Activated naive CD4-positive, alpha-beta T cell treated with anti-CD3 and anti-CD28 coated beads for 36 hours (primary cell): Measurements from ENCODE around the gene ESRRB. TPM values are rescaled to one million over a fixed set of nuclear protein-coding genes. Genes with fewer than 3 reads are reported as not detected.

Experiments used
- CTCF ChIA-PET: fragments of 350-600 bp; sonication (Branson Sonifier 250); formaldehyde crosslinking; loops from one replicate; lab custom pipeline; 2021; ENCODE audit warnings: antibody characterized with exemption; lab: Charles Lee
- DNase-seq: peaks from one replicate; pipeline ENCODE4 v3.0.0-alpha.2; 2020
- H3K27ac Mint-ChIP-seq: one replicate; pipeline ENCODE4 v1.8.0; 2021; ENCODE audit warnings: mild to moderate bottlenecking, mixed read lengths
- H3K27me3 Mint-ChIP-seq: one replicate; pipeline ENCODE4 v1.8.0; 2021; ENCODE audit warnings: low read depth, mixed read lengths
- H3K36me3 Mint-ChIP-seq: one replicate; pipeline ENCODE4 v1.8.0; 2021; ENCODE audit warnings: low read depth, mixed read lengths
- H3K4me1 Mint-ChIP-seq: one replicate; pipeline ENCODE4 v1.8.0; 2021; ENCODE audit warnings: low read depth, mixed read lengths
- H3K4me3 Mint-ChIP-seq: one replicate; pipeline ENCODE4 v1.8.0; 2021; ENCODE audit warnings: mild to moderate bottlenecking, moderate library complexity, mixed read lengths
- H3K9me3 Mint-ChIP-seq: one replicate; pipeline ENCODE4 v1.8.0; 2021; ENCODE audit warnings: mixed read lengths
- intact Hi-C: fragments of 100-400 bp; cut with micrococcal nuclease; formaldehyde crosslinking; loops from one replicate; pipeline ENCODE4 v1.15.1; 2023
- total RNA-seq, 2 experiments: library from RNA; stranded (reverse); gene quantifications; one replicate each; pipeline ENCODE4 v1.2.3, GENCODE V29; 2021

Gene ESRRB
- total RNA-seq, 2 experiments from 2014 or later = not detected

DNA sequence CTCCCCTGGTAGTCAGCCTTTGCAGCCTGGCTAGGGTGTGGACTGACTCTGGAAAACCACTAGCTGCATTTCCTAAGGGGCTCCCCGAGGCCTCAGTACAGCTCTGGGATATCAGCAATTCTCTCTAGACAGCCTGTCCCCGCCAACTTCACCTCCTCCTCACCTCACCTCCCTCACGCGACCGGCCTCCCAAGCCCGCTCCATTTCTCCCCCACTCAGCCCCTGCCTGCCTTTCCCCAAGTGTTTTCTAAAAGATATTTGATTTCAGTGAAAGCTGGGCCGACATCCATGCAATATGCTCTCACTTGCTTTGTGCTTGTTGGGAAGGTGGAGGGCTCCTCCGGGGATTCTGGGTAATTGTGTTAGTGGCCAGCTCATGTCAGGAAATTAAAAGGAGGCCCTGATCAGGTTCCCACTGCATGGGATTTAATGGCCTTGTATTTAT, 91.8 kb downstream of the ESRRB start:
- no peak overlapping the region for H3K4me3 Mint-ChIP-seq
- H3K27me3 Mint-ChIP-seq = peaks cover 12% of the 10 kb centered on the region
- CTCF ChIA-PET = interaction anchor here (0.6 to 3.5 kb wide), 2 partner anchors 12 to 22 kb away, joined by 4 to 15 read pairs; no protein-coding TSS in a partner anchor
- intact Hi-C loops = no loop called here
- H3K4me1 Mint-ChIP-seq = no peaks in the 10 kb centered on the region
- DNase-seq = no peak
- H3K9me3 Mint-ChIP-seq = no peaks in the 10 kb centered on the region
- no peaks in the 10 kb centered on the region for H3K36me3 Mint-ChIP-seq
- H3K27ac Mint-ChIP-seq = no peak overlapping the region

DNA sequence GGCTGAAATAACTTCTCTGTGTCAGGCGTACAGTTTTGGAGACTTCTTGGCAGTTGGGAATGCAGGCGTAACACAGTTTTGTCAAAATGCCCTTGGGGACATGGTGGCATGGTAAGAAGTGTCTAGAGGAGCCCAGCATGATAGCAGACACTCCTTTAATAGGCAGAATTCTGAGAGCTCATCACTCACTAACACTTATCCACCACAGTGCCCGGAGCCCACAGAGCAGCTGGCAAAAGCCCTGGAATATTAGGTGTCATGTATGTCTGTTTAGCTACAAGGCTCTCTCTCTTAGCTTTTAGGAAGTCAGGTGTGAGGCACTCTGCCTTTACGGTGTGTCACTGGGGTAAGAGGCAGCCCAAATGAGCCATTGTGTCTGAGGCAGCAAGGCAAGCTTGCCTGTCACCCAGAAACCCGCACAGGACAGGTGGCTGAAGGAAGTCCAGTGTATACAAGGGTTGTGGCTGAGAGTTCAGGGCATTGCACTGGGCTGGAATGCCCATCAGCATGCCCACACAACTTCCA, 96.3 kb downstream of the ESRRB start:
- intact Hi-C loops = no loop called here
- Mint-ChIP-seq H3K27ac (no peak overlapping the region), H3K36me3 (no peaks in the 10 kb centered on the region), H3K4me3 (no peak overlapping the region), H3K27me3 (peaks cover 23% of the 10 kb centered on the region), H3K9me3 (no peaks in the 10 kb centered on the region), H3K4me1 (no peaks in the 10 kb centered on the region)
- CTCF ChIA-PET = interaction anchor here (2.1 kb wide), 1 partner anchor 16 kb away, joined by 10 read pairs; no protein-coding TSS in a partner anchor
- no peak for DNase-seq

DNA sequence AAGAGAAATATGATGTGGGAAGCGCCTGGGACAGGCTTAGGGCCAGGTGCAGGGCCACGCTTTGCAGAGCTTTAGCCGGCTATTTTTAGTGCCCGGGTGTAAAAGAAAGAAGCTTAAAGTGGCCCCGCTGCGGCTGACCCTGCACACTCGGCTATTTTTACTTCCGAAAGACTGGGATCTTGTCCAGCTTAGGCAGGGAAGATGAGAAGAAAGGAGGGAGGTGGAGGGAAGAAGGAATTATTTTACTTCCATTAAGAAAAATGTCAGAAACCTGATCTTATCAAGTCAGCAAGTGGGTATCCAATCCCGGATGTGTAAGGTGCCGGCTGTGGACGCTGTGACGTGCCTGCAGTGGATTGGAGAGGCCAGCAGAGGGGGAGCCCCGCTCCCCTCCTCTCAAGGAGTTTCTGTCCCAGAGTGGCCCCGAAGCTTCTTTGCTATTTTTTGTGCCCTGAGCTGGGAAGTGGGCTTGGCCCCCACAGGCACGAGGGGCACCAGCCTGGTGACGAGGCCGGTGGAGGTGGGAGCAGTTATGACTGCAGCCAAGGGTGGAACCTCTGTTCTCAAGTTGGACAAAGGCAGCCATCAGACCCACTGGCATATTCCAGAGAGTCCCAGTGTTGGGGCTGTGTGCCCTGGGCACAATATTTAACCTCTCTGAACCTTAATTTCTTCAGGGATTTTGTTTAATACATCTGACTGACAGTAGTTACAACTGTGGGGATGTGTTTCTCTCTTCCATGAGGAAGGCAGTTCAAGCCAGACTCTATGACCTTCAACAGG, 97.7 kb downstream of the ESRRB start:
- no peaks in the 10 kb centered on the region for H3K4me1 Mint-ChIP-seq
- CTCF ChIA-PET = interaction anchor here (0.7 to 2.1 kb wide), 2 partner anchors 17 to 265 kb away, joined by 3 to 10 read pairs; no protein-coding TSS in a partner anchor
- no peak for DNase-seq
- H3K36me3 Mint-ChIP-seq = no peaks in the 10 kb centered on the region
- intact Hi-C loops = no loop called here
- H3K4me3 Mint-ChIP-seq = no peak overlapping the region
- H3K27ac Mint-ChIP-seq = no peak overlapping the region
- H3K27me3 Mint-ChIP-seq = peaks cover 23% of the 10 kb centered on the region
- H3K9me3 Mint-ChIP-seq = no peaks in the 10 kb centered on the region

DNA sequence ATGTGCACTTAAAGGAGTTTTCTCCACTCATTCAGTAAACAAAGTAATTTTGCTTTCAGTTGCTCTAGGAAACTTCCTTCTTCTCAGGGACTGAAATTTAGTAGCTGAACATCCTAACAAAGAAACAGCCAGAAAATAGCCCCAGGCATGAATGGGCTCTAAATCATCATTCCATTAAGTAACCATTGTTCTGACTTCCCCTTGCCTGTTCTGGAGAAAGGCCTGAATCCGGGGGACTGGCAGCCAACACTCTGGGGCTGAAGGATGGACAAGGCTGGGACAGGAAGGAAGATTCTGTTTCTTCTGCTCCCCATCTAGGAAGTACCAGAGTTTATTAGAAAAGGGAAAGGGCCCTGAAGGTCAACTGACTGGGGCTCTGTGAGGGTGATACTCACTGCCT, 104.5 kb downstream of the ESRRB start:
- CTCF ChIA-PET = no interaction called here
- no peak for DNase-seq

DNA sequence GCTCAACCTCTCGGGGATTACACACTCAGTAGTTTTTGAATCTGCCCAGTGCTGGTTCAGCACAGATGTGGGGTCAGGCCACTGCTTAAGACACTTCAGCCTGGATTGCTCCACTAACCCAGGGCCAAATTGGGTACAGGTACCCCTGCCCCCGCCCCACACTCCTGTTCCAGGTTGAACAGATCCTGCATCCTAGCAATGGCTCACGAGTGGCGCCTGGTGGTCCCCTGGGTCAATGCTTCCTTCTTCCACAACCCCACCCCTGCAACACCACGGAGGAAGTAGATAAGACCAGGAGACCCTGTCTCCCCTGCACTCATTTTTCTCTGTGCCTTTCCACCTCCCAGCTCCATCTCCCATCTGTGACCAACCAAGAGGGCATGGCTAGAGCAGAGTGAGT, 108.4 kb downstream of the ESRRB start:
- Mint-ChIP-seq H3K27me3 (no peaks in the 10 kb centered on the region), H3K4me1 (no peaks in the 10 kb centered on the region), H3K36me3 (no peaks in the 10 kb centered on the region), H3K4me3 (no peak overlapping the region), H3K27ac (no peak overlapping the region), H3K9me3 (no peaks in the 10 kb centered on the region)
- CTCF ChIA-PET = no interaction called here
- intact Hi-C loops = no loop called here
- DNase-seq = no peak

More for the DNA sequence above, 104.5 kb downstream of the ESRRB start:
- Mint-ChIP-seq H3K36me3 (no peaks in the 10 kb centered on the region), H3K9me3 (no peaks in the 10 kb centered on the region), H3K4me3 (no peak overlapping the region), H3K27ac (no peak overlapping the region), H3K4me1 (no peaks in the 10 kb centered on the region), H3K27me3 (no peaks in the 10 kb centered on the region)
- intact Hi-C loops = no loop called here

DNA sequence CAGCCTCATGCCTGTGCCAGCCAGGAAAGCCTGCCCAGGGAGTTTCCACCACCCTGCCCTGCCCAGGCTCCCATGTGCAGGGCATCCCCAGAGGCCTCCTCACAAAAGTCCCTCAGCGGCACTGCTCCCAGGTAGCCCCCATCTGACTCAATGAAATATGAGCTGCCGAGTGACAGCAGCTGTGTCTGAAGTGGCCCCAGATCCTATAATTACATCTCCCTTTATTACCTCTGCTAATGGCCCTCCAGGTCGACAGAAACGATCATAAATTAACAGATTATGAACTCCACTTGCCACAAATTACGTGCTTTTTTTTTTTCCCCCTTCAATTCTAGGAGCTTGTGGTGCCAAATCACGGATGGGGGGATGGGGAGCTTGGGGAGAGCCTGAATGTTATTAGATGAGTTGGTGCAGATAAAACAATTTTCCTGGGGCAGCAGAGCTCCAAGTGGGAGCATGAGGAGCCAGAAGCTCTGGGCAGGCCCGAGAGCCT, 110.4 kb downstream of the ESRRB start:
- no peak overlapping the region for H3K27ac Mint-ChIP-seq
- H3K4me1 Mint-ChIP-seq = no peaks in the 10 kb centered on the region
- H3K4me3 Mint-ChIP-seq = no peak overlapping the region
- no peaks in the 10 kb centered on the region for H3K9me3 Mint-ChIP-seq
- no peaks in the 10 kb centered on the region for H3K27me3 Mint-ChIP-seq
- DNase-seq = no peak
- intact Hi-C loops = no loop called here
- no peaks in the 10 kb centered on the region for H3K36me3 Mint-ChIP-seq
- CTCF ChIA-PET = interaction anchor here (0.7 kb wide), 1 partner anchor 158 kb away, joined by 7 read pairs; no protein-coding TSS in a partner anchor

DNA sequence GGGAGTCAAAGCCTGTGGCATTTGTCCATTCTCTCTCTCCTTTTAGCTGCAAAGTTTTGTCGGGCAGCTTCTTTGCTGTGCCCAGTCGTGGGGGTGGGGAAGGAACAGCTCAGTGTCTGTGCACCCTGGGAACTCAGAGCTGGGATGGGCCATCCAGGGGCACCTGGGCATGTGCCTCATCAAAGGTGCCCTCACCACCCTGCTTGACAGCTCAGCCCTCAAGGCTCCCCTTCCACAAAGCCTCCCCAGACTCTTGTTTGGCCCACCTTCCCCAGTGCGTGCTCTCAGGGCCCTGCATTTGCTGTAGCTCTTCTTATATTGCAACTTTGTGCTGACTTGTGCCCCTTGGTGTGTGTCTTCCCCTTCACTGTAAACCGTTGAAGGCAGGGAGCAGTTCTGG, 112.6 kb downstream of the ESRRB start:
- Mint-ChIP-seq H3K9me3 (no peaks in the 10 kb centered on the region), H3K4me1 (no peaks in the 10 kb centered on the region), H3K4me3 (no peak overlapping the region), H3K27me3 (no peaks in the 10 kb centered on the region), H3K36me3 (no peaks in the 10 kb centered on the region), H3K27ac (no peak overlapping the region)
- CTCF ChIA-PET = interaction anchor here (0.9 to 1.2 kb wide), 2 partner anchors 20 to 101 kb away, joined by 3 read pairs; no protein-coding TSS in a partner anchor
- DNase-seq = no peak
- intact Hi-C loops = no loop called here

DNA sequence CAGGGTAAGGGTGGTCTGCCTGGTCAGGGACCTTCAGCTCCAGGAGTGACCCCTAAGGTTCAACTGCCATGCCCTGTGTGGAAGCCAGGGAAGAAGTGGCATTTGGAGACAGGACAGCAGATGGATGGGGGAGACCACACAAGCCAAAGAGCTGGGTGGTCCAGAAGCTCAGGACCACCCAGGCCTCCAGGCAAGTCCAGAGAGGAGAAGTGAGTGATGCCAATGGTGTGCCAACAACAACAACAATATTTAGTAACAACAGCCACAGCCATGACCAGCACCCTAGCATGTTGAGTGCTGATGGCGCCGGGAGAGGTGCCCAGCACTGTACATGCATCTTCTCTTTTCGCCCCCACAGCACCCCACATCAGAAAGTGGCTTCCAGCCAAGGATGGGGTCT, 113.7 kb downstream of the ESRRB start:
- CTCF ChIA-PET = interaction anchor here (0.7 kb wide), 1 partner anchor 218 kb away, joined by 3 read pairs; no protein-coding TSS in a partner anchor
- no peaks in the 10 kb centered on the region for H3K36me3 Mint-ChIP-seq
- no peak for DNase-seq
- no peak overlapping the region for H3K4me3 Mint-ChIP-seq
- intact Hi-C loops = no loop called here
- H3K4me1 Mint-ChIP-seq = no peaks in the 10 kb centered on the region
- H3K27me3 Mint-ChIP-seq = no peaks in the 10 kb centered on the region
- H3K9me3 Mint-ChIP-seq = no peaks in the 10 kb centered on the region
- no peak overlapping the region for H3K27ac Mint-ChIP-seq

DNA sequence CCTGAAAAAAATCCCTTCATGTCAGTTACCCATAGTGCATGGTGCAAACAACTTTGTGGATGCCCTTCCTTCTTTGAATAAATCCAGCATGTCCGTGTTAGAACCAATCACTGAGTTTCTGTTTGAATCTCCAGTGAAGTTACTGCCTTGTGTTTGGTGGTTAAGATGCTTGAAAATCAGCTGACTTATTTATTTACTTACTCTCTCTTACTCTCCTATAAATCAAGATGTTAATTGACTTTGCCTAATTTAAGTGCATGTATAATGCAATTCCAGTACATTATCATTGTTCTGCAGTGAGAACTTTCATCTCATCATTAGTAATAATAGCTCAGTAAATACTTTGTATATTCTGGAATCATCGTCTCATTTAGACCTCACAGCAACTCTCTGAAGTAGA, 114.2 kb downstream of the ESRRB start:
- no peaks in the 10 kb centered on the region for H3K9me3 Mint-ChIP-seq
- H3K27ac Mint-ChIP-seq = no peak overlapping the region
- H3K36me3 Mint-ChIP-seq = no peaks in the 10 kb centered on the region
- no peak for DNase-seq
- no peaks in the 10 kb centered on the region for H3K4me1 Mint-ChIP-seq
- CTCF ChIA-PET = interaction anchor here (0.7 kb wide), 1 partner anchor 218 kb away, joined by 3 read pairs; no protein-coding TSS in a partner anchor
- intact Hi-C loops = no loop called here
- no peak overlapping the region for H3K4me3 Mint-ChIP-seq
- no peaks in the 10 kb centered on the region for H3K27me3 Mint-ChIP-seq

DNA sequence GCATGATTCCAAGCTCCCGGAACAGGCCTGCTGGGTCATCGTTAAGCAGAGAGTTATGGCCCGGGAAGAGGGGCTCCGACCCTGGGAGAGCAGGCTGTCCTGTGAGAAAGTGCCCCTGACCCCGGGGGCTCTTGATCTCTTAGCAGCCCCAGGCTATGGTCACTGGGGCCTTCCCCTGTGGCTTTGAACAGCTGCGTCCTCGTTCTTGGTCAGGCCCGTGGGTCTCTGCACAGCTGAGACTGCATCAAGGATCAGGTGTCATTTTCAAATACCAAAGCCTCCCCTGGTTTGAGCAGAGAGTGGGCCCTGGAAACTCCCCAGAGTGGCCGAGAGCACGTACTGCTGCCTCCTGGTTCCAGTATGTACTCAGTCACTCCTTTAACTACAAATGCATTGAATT, 114.8 kb downstream of the ESRRB start:
- Mint-ChIP-seq H3K36me3 (no peaks in the 10 kb centered on the region), H3K9me3 (no peaks in the 10 kb centered on the region), H3K4me3 (no peak overlapping the region), H3K4me1 (no peaks in the 10 kb centered on the region), H3K27ac (no peak overlapping the region), H3K27me3 (no peaks in the 10 kb centered on the region)
- intact Hi-C loops = no loop called here
- CTCF ChIA-PET = no interaction called here
- DNase-seq = no peak

DNA sequence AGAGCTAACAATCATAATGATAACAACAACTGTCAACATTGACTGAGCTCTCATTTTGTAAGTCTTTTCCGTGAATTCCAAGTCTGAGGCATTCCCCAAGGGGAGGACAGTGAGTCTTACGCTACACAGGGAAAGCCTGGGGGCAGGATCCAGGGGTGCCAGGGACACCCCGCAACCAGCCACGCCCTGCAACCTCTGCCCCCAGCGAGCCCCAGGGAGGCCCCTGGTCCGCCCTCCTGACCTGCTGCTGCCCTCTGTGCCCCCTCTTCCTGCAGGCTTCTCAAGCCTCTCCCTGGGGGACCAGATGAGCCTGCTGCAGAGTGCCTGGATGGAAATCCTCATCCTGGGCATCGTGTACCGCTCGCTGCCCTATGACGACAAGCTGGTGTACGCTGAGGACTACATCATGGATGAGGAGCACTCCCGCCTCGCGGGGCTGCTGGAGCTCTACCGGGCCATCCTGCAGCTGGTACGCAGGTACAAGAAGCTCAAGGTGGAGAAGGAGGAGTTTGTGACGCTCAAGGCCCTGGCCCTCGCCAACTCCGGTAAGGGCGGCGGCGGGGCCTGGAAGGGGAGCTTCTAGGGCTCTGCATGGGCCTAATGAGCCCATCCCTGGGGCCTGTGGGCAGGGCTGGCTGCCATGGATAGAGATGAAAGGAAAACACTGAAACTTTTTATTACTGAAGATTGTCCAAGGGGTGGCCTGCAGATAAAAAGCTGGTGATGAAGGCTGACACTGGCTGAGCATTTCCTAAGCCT, 115.4 kb downstream of the ESRRB start:
- Mint-ChIP-seq H3K9me3 (no peaks in the 10 kb centered on the region), H3K4me1 (no peaks in the 10 kb centered on the region), H3K36me3 (no peaks in the 10 kb centered on the region), H3K4me3 (no peak overlapping the region), H3K27me3 (no peaks in the 10 kb centered on the region), H3K27ac (no peak overlapping the region)
- CTCF ChIA-PET = no interaction called here
- intact Hi-C loops = no loop called here
- no peak for DNase-seq

DNA sequence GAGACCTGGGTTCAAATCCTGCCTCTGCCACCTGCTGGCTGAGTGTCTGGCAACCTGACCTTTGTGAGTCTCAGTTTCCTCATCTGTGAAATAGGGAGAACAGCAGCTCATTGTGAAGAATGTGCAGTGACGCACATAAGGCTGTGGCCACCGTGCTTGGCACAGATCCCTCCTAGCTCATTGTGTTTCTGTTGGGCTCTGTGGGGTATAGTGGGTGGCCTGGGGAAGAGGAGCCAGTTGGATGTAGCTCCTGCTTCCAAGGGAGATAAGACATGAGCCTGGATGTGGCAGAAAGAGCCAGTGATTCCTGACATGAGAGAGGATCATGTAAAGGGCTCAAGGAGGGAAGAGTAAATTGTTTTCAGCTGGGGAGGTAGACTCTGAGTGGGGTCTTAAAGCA, 120.0 kb downstream of the ESRRB start:
- CTCF ChIA-PET = no interaction called here
- intact Hi-C loops = no loop called here
- peaks cover 4% of the 10 kb centered on the region for H3K27me3 Mint-ChIP-seq
- no peak overlapping the region for H3K27ac Mint-ChIP-seq
- no peak overlapping the region for H3K4me3 Mint-ChIP-seq
- no peaks in the 10 kb centered on the region for H3K4me1 Mint-ChIP-seq
- H3K36me3 Mint-ChIP-seq = no peaks in the 10 kb centered on the region
- no peak for DNase-seq
- H3K9me3 Mint-ChIP-seq = no peaks in the 10 kb centered on the region
